SJSA1 (cell line): ENCODE measurements around the gene CDIPT. TPM values are rescaled to one million over a fixed set of nuclear protein-coding genes. Genes with fewer than 3 reads are reported as not detected.
"Not testable (repeated sequence)": the region's sequence is repeated elsewhere in the genome, so short reads cannot be mapped to it uniquely, and the experiment has no call there.

Source experiments
- DNase-seq, 2 experiments: peaks; one replicate each; pipeline ENCODE4 v3.0.0-alpha.2; 2015 to 2020; ENCODE audit warnings: low spot score in 2 of 2, low read depth in 1 of 2
- H3K27ac ChIP-seq: fragments of 250-450 bp; sonication (Bioruptor Pico); 2 replicates; pipeline ENCODE4 v1.5.1; 2020; ENCODE audit warnings: mild to moderate bottlenecking, moderate library complexity
- H3K27me3 ChIP-seq: fragments of 250-450 bp; sonication (Bioruptor Pico); replicated peaks from 2 replicates; pipeline ENCODE4 v1.5.1; 2020; ENCODE audit warnings: mild to moderate bottlenecking, moderate library complexity
- H3K36me3 ChIP-seq: fragments of 250-450 bp; sonication (Bioruptor Pico); 2 replicates; pipeline ENCODE4 v1.5.1; 2020; ENCODE audit warnings: mild to moderate bottlenecking
- H3K4me1 ChIP-seq: fragments of 250-450 bp; sonication (Bioruptor Pico); replicated peaks from 2 replicates; pipeline ENCODE4 v1.6.1; 2021; ENCODE audit warnings: mild to moderate bottlenecking
- H3K4me3 ChIP-seq: fragments of 250-450 bp; sonication (Bioruptor Pico); 2 replicates; pipeline ENCODE4 v1.5.1; 2020; ENCODE audit warnings: mild to moderate bottlenecking
- H3K9me3 ChIP-seq: fragments of 250-450 bp; sonication (Bioruptor Pico); replicated peaks from 2 replicates; pipeline ENCODE4 v1.5.1; 2020; ENCODE audit warnings: mild to moderate bottlenecking
- total RNA-seq: library from RNA; depleted of rRNA; stranded (reverse); fragments of >200 nt; shearing (Covaris generic); gene quantifications from 2 replicates; pipeline ENCODE4 v1.2.3, GENCODE V29; 2014

CDIPT gene
- total RNA-seq, 1 experiment from 2014 or later: 71.6 TPM

DNA sequence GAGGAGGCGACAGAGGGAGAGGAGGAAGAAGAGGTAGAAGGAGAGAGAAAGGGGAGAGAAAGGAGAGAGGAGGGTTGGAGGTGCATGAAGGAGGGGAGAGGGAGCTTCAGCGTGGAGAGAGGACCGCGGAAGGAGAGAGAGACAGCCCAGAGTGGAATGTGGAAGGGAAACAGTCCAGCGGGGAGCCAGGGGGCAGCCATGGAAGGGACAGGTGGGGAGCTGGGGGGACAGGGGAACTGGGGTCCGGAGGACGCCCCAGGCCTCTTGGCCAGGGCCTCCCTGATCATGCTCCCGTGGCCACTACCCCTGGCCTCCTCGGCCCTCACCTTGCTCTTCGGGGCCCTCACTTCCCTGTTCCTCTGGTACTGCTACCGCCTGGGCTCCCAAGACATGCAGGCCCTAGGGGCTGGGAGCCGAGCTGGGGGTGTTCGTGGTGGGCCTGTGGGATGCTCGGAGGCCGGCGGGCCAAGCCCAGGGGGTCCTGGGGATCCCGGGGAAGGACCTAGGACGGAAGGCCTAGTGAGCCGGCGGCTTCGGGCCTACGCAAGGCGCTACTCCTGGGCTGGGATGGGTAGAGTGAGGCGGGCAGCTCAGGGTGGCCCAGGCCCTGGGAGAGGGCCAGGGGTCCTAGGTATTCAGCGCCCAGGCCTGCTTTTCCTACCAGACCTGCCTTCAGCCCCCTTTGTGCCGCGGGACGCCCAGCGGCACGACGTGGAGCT is 38.0 kb upstream of the CDIPT start:
- H3K4me1 ChIP-seq: peaks cover 24% of the 10 kb centered on the region
- peak overlapping the region; percentile 47 for H3K4me3 ChIP-seq
- DNase-seq: no peak
- H3K36me3 ChIP-seq: peaks cover 2% of the 10 kb centered on the region; the same call in 1 of the 2 replicates
- H3K9me3 ChIP-seq: no peaks in the 10 kb centered on the region
- H3K27me3 ChIP-seq: no peaks in the 10 kb centered on the region
- H3K27ac ChIP-seq: peak overlapping the region; percentile 36

DNA sequence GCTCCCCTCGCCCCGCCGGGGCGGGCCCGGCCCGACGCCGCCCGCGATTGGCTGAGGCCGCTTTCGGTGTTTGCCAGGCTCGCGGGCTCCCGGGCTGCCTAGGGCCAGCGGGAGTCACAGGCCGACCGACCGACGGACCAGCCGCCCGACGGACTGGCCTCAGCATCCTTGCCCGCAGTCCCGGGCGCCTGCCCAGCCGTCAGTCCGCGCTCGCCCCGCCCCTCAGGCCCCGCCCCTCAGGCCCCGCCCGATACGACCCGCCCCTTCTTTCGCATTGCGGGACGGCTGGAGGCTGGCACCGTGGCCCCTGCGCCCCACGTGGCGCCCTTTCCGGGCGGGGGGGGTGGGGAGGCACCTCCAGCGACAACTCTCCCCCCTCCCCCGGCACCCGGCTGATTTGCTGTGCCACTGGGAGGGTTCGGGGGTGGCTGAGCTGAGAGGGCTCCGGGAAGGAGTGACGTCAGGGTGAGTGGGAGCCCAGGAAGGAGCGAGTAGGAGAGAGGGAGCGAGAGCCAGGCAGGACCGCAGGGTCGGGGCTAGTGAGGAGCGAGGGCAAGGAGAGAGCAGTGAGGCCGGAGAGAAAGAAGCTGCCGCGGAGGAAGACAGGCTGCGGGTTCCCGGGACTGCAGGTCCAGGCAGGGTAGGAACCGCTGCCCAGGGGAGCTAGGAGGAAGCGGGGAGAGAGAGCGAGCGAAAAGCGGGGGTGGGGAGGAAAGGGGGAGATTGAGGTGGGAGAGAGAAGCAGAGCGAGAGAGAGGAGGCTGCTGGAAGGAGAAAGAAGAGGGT is 37.3 kb upstream of the CDIPT start, which contains the start of gene ASPHD1:
TSS of gene ASPHD1 (plus strand) at position 387 of the 786 bp plus-strand sequence. CDS start 484 bp downstream, outside the sequence.
- H3K27ac ChIP-seq: peak within 1 kb of the TSS; percentile 36
- peaks cover 2% of the 10 kb centered on the region; the same call in 1 of the 2 replicates for H3K36me3 ChIP-seq
- H3K4me3 ChIP-seq: peak within 1 kb of the TSS; percentile 47
- peaks cover 24% of the 10 kb centered on the region for H3K4me1 ChIP-seq
- peak; percentile 84 to 87 for DNase-seq
- no peaks in the 10 kb centered on the region for H3K27me3 ChIP-seq
- H3K9me3 ChIP-seq: no peaks in the 10 kb centered on the region

DNA sequence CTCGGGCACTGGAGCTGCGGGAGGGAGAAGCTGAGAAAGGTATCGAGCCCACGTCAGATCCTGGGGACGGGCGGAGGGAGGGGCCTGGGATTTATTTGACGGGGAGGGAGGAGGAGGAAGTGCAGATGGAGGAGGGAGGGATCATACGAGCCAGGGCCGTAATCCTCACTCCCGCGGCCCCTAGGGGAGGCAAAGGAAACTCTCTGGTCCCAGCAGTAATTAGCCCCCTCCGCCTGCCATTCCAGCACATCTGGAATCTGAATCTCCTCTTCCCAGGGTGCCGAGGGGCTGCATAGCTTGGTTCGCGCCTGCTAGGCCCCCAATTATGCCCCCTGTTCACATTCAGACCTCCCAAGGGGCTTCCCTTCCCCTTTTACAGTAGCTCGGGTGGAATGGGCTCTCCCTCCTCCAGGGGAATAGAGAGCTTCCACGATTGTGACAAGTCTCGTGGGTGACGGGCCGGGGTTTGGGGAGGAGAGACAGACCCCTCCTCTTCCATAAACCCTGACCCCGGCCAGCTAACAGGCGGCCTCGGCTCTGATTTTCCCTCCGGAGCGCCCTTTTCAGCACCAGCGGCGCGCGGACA is 36.6 kb upstream of the CDIPT start, which contains the start of gene SEZ6L2:
TSS of gene SEZ6L2 (minus strand) at position 35 of the 586 bp plus-strand sequence. CDS start 531 bp downstream, outside the sequence.
- Histone ChIP-seq H3K4me3 (peak within 1 kb of the TSS; percentile 47), H3K4me1 (peaks cover 24% of the 10 kb centered on the region), H3K27ac (peak within 1 kb of the TSS; percentile 36), H3K36me3 (no peaks in the 10 kb centered on the region), H3K27me3 (no peaks in the 10 kb centered on the region), H3K9me3 (no peaks in the 10 kb centered on the region)
- DNase-seq: peak; percentile 87 to 93

DNA sequence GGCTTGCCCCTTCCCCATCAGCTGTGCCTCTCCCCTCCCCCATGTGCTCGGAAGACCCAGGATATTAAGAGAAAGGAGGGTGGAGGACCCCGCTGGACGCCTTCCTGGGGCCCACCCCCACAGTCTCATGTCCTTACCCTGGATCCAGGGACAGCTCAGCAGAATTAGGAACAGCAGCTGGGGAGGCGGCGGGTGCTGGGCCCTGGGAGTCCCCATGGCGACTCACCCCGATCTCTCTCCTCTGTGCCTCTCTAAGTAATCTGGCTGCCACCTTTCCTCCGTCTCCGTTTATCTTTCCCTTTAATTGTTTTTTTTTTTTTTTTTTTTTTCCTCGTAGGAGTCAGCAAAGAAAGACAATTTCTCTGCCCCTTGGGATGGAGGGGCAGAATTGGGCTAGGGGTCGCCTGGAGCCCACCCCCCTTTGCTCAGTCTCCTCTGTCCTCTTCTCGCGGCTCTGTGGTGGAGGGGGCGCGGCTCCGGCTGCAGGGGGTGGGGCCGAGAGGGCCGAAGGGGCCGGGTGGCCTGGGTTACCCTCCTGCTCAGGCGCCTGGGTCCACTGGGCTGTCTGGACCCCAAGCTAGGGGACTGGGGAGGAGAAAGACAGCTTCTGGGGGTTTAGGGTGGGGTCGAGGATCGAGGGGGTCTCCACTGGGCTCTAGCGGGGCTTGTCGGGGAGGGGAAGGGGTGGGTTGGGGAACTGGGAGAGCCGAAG is 35.9 kb upstream of the CDIPT start:
- H3K9me3 ChIP-seq: no peaks in the 10 kb centered on the region
- H3K27ac ChIP-seq: no peak overlapping the region; the same call in 1 of the 2 replicates
- peak overlapping the region; percentile 47 for H3K4me3 ChIP-seq
- H3K27me3 ChIP-seq: no peaks in the 10 kb centered on the region
- peaks cover 24% of the 10 kb centered on the region for H3K4me1 ChIP-seq
- DNase-seq: peak; percentile 19 to 68
- H3K36me3 ChIP-seq: no peaks in the 10 kb centered on the region

DNA sequence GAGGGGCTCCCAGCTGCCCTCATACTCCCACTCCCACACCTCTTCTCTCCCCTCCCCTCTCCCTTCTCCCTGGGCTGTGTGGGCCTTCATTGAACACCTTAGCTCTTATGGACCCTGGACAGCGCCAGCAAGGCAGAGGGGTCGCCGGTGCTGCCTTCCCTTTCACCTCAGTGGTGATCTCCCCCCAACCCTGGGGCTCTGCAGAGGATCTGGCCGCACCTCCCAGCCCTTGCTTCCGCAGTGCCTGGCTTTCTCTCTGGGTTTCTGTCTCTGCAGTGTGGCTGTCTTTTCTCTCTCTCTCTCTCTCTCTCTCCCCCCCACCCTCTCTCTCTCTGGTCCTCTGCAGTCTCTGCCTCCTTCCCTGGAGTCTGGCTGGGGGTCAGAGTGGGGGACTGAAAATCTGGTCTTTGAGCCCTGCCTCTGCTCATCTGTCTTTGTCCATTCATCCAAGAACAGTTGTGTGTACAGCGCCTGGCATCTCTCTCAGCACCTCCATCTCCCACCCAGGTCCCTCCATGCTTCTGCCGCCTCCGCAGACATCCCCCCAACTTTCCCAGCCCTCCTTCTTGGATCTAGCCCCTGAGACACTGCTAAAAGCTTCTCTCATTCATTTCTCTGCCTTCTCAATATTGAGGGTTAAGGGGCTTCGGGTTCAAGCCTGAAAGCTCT is 35.2 kb upstream of the CDIPT start:
- Histone ChIP-seq H3K4me1 (peaks cover 24% of the 10 kb centered on the region), H3K9me3 (no peaks in the 10 kb centered on the region), H3K27ac (no peak overlapping the region), H3K36me3 (no peaks in the 10 kb centered on the region), H3K4me3 (peak overlapping the region; percentile 47), H3K27me3 (no peaks in the 10 kb centered on the region)
- no peak for DNase-seq

DNA sequence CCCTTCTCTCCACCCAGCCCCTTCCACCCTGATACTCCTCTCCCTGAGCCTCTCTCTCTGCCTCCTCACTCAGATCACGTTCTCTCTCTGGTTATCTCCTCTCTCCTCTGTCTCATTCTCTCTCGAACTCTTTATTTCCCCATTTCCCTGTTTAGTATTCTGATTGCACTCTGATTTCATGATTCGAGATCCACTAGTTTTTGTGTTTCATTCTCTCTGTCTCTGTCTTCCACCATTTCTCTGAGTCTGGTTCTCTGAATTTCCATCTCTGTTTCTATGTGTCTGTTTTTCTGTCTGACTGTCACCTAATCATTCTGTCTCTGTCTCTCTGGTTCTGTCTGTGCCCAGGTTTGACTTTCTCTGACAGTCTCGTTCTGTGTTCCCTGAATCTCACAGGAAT is 34.3 kb upstream of the CDIPT start:
- no peak overlapping the region for H3K4me3 ChIP-seq
- no peak for DNase-seq
- no peaks in the 10 kb centered on the region for H3K9me3 ChIP-seq
- H3K27ac ChIP-seq: no peak overlapping the region
- no peaks in the 10 kb centered on the region for H3K36me3 ChIP-seq
- H3K4me1 ChIP-seq: peaks cover 24% of the 10 kb centered on the region
- H3K27me3 ChIP-seq: no peaks in the 10 kb centered on the region

DNA sequence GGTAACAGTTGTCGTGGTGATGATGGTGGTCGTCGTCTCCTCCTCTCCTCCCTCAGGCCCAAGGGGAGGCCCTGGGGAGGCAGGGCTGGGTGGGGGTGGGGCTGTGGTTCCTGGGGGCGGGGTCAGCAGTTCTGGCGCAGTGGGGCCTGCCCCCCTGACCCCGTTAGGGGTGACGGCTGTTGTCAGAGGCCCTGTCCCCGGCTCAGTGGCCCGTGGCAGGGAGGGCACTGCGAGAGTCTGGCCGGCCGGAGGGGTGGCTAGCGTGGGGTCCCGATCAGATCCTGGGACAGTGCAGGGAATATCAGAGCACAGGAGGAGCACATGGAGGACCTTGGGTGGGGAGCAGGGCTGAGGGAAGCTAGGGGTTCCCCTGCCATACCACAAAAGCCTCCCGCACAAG is 33.8 kb upstream of the CDIPT start:
- Histone ChIP-seq H3K4me1 (peaks cover 24% of the 10 kb centered on the region), H3K4me3 (no peak overlapping the region), H3K27me3 (no peaks in the 10 kb centered on the region), H3K36me3 (no peaks in the 10 kb centered on the region), H3K9me3 (no peaks in the 10 kb centered on the region), H3K27ac (no peak overlapping the region)
- no peak for DNase-seq

DNA sequence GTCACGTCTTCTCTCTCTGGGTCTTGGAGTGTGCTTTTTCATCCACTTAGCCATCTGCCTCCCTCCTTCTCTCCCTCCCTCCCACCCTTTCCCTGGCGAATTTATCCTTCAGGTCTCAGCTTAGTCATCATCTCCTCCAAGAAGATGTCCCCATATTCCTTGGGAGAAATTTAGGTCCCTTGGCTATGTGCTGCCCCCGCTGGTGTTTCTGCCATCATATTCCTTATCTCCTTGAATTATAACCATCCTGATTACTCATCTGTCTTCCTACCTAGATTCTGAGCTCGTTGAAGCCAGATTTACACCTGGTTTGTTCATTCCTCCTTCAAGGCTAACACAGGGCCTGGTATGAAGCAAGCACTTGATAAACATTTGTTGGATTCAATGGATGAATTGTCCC is 31.3 kb upstream of the CDIPT start:
- DNase-seq: no peak
- peaks cover 5% of the 10 kb centered on the region for H3K4me1 ChIP-seq
- H3K27ac ChIP-seq: no peak overlapping the region
- H3K27me3 ChIP-seq: no peaks in the 10 kb centered on the region
- H3K36me3 ChIP-seq: no peaks in the 10 kb centered on the region
- no peaks in the 10 kb centered on the region for H3K9me3 ChIP-seq
- H3K4me3 ChIP-seq: no peak overlapping the region

DNA sequence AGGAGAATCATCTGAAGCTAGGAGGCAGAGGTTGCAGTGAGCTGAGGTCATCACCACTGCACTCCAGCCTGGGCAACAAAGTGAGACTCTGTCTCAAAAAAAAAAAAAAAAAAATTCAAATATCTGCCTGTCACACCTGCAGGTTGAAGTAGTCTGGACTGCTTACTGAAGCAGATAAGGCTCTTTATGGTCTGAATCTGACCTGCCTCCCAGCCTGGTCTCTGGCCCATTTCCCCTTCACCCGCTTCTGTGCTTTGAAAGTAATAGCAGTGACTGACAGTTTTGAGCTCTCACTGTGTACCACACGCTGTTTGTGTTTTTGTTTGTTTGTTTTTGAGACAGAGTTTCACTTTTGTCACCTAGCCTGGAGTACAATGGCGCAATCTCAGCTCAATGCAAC is 30.5 kb upstream of the CDIPT start:
- H3K27me3 ChIP-seq: no peaks in the 10 kb centered on the region
- no peaks in the 10 kb centered on the region for H3K36me3 ChIP-seq
- DNase-seq: no peak
- H3K9me3 ChIP-seq: no peaks in the 10 kb centered on the region
- H3K4me3 ChIP-seq: no peak overlapping the region
- peaks cover under 1% of the 10 kb centered on the region for H3K4me1 ChIP-seq
- no peak overlapping the region for H3K27ac ChIP-seq

DNA sequence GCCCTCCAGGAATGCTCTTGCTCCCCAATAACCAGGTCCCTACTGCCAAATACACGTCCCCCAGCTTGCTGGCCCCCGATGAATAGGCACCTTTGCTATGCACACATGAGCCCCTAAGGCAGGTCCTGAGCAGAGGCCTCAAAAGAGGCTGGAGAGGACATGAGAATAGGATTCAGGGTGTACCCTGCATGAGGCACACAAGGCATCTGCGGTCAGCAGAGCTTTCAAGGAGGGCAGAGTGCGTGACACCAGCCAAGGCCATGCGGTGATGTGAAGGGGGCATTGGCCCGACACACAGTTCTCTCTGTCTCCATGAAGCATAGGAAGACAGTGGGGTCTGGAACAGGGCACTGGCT is 29.4 kb upstream of the CDIPT start:
- Histone ChIP-seq H3K27ac (no peak overlapping the region), H3K4me1 (no peaks in the 10 kb centered on the region), H3K36me3 (no peaks in the 10 kb centered on the region), H3K4me3 (no peak overlapping the region), H3K27me3 (no peaks in the 10 kb centered on the region), H3K9me3 (no peaks in the 10 kb centered on the region)
- no peak for DNase-seq

DNA sequence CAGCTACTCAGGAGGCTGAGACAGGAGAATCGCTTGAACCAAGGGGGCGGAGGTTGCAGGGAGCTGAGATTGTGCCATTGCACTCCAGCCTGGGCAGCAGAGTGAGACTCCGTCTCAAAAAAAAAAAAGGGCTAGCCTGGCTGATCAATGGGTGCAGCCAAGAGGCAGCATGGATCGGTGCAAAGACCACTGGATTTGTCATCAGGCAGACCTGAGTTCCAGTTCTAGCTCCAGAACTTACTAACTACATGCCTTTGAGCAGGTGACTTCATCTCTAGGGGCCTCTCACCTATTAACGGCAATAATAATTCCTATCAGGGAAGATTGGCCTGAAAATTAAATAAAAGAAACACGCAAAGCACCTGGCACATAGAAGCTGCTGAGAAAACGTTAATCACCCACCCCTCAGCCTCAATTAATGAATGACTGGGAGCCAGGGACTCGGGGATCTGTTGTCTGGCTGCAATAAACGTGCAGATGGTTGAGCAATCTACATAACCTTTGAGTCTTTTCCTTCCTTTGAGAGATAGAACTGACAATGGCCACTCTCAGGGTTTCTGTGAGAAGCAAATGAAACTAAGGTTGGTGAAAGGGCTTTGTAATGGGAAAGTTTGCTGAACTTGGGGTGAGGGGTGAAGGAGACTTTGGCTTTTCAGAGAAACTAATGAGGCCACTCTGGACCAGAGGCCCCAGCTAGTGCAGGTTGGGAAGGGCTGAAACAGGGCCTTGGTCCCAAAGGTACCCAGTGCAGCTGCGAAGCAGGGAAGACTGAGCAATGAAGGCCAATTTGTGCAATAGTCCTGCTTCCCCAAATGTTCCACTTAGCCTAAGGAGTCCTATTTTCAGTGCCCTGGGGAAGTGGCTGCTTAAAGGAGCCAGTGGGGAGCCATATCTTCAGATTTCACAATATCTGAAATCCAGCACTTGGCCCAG is 28.8 kb upstream of the CDIPT start:
- no peaks in the 10 kb centered on the region for H3K9me3 ChIP-seq
- no peak for DNase-seq
- H3K27me3 ChIP-seq: no peaks in the 10 kb centered on the region
- no peaks in the 10 kb centered on the region for H3K4me1 ChIP-seq
- H3K27ac ChIP-seq: no peak overlapping the region
- no peak overlapping the region for H3K4me3 ChIP-seq
- H3K36me3 ChIP-seq: no peaks in the 10 kb centered on the region

DNA sequence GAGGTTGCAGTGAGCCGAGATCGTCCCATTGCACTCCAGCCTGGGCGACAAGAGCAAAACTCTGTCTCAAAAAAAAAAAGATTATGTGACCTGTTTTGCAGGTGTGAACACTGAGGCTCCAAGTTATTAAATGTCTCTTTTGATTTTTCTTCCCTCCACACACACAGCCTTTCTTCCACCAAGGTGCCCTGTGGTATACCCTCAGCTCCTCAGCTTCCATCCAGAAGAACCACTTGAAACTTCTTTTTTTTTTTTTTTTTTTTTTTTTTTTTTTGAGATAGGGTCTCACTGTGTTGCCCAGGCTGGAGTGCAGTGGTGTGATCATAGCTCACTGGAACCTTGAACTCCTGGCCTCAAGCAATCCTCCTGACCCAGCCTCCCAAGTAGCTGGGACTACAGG is 26.3 kb upstream of the CDIPT start:
- not testable (repeated sequence) for H3K9me3 ChIP-seq, H3K4me1 ChIP-seq, H3K27ac ChIP-seq, H3K4me3 ChIP-seq, H3K27me3 ChIP-seq, DNase-seq, H3K36me3 ChIP-seq
